ENCODE measurements around the gene FHAD1.

DNA sequence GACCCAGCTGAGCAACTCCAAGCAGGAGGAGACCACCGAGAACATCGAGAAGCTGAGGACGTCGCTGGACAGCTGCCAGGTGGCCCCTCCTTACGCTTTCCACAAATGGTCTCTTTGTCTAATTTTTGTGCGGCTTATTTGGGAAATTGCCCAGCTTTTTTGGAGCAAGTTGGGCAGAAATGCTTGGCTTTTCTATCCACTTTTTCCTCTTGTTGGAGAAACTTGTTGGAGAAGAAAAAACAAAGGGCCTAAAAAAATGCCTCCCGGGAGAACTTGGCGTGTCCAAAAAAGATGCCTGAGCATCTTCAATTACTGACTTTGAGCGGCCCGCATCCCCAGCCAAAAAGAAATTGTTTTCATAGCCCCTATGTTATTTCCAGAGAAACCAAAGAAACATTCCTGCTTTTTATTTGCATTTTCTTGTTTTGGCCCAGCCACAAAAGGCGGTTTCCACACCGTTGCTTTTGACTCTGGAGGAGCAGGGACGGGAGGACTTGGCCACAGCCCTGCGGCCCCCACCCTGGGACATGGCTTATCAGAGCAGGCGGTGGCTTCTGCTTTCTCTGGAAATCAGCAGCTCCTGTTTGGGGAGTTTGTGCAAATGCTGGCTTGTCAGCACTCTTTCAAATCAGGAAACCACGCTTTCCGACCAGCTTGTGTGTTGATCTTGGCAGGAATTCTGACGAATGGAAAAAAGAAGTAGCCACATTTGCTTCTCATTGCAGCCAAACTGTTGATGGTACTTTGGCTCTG is 81.5 kb downstream of the FHAD1 start:
- TF ChIP-seq, protein P1, sequence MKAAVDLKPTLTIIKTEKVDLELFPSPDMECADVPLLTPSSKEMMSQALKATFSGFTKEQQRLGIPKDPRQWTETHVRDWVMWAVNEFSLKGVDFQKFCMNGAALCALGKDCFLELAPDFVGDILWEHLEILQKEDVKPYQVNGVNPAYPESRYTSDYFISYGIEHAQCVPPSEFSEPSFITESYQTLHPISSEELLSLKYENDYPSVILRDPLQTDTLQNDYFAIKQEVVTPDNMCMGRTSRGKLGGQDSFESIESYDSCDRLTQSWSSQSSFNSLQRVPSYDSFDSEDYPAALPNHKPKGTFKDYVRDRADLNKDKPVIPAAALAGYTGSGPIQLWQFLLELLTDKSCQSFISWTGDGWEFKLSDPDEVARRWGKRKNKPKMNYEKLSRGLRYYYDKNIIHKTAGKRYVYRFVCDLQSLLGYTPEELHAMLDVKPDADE (CRISPR knock-in tag; IDR thresholded peaks at IDR 0.05): no peak
- no peak for TF ChIP-seq ZNF747 (CRISPR knock-in tag; IDR thresholded peaks at IDR 0.05; ENCODE audit: borderline replicate concordance)
- TF ChIP-seq POLR2A (IDR thresholded peaks at IDR 0.05; ENCODE audit: insufficient read depth in 1 of 2, low read depth in 2 of 2, low read length in 2 of 2): no peak
- TF ChIP-seq, protein P2, sequence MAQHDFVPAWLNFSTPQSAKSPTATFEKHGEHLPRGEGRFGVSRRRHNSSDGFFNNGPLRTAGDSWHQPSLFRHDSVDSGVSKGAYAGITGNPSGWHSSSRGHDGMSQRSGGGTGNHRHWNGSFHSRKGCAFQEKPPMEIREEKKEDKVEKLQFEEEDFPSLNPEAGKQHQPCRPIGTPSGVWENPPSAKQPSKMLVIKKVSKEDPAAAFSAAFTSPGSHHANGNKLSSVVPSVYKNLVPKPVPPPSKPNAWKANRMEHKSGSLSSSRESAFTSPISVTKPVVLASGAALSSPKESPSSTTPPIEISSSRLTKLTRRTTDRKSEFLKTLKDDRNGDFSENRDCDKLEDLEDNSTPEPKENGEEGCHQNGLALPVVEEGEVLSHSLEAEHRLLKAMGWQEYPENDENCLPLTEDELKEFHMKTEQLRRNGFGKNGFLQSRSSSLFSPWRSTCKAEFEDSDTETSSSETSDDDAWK (CRISPR knock-in tag; IDR thresholded peaks at IDR 0.05): no peak
- no peak for TF ChIP-seq ZSCAN30 (CRISPR knock-in tag; IDR thresholded peaks at IDR 0.05)

Measured in HepG2 (cell line).